Transverse colon (tissue), 4 donors: ENCODE results near the gene ZNF519. TPM values are rescaled to one million over a fixed set of nuclear protein-coding genes. Genes with fewer than 3 reads are reported as not detected.
A peak's percentile ranks its signal among the peaks of the same experiment; 100 is the strongest.
"Not testable (repeated sequence)": the region's sequence is repeated elsewhere in the genome, so short reads cannot be mapped to it uniquely, and the experiment has no call there.

Source experiments
- DNase-seq: peaks from one replicate; pipeline ENCODE4 v3.0.0-alpha.2; 2019
- H3K27ac ChIP-seq, 4 donors: fragments of 200-600 bp; sonication (generic); 2 replicates each; pipeline ENCODE4 v1.5.1; 2016 to 2018; ENCODE audit warnings: inconsistent platforms in 4 of 4
- H3K27me3 ChIP-seq: fragments of 200-600 bp; sonication (generic); 2 replicates; pipeline ENCODE4 v1.5.1; 2017; ENCODE audit warnings: inconsistent platforms
- H3K36me3 ChIP-seq, 4 donors: fragments of 200-600 bp; sonication (generic); 2 replicates each; pipeline ENCODE4 v1.5.1; 2017 to 2019; ENCODE audit warnings: inconsistent platforms in 4 of 4
- H3K4me1 ChIP-seq, 4 donors: fragments of 200-600 bp; sonication (generic); 2 replicates each; pipeline ENCODE4 v1.5.1; 2017 to 2020; ENCODE audit warnings: inconsistent platforms in 4 of 4
- H3K4me3 ChIP-seq, 4 donors: fragments of 200-600 bp; sonication (generic); 1 replicate in 1 of 4; 2 replicates in 3 of 4; pipeline versions ENCODE4 v1.5.1 to v1.6.1; 2017 to 2019; ENCODE audit warnings: inconsistent platforms in 4 of 4
- H3K9me3 ChIP-seq, 2 donors: fragments of 200-600 bp; sonication (generic); 2 replicates each; pipeline ENCODE4 v1.5.1; 2017 to 2019; ENCODE audit warnings: inconsistent platforms in 2 of 2
- EP300 ChIP-seq: sonication (generic); formaldehyde crosslinking; IDR thresholded peaks from one replicate; pipeline ENCODE4 v1.6.1; 2017; ENCODE audit warnings: antibody characterized with exemption, low read depth
- POLR2A ChIP-seq: fragments of 450-650 bp; IDR thresholded peaks from one replicate; pipeline ENCODE4 v1.6.1; 2016; ENCODE audit warnings: antibody characterized with exemption, mild to moderate bottlenecking, moderate library complexity
- POLR2AphosphoS5 ChIP-seq, 3 donors: sonication (generic); formaldehyde crosslinking; IDR thresholded peaks; one replicate each; pipeline ENCODE4 v1.6.1; 2016; ENCODE audit warnings: antibody characterized with exemption in 3 of 3
- whole genome bisulfite sequencing, 2 donors: methylation state at CpG; one replicate each; pipeline ENCODE4 v1.1.5; 2018; ENCODE audit warnings: low coverage in 1 of 2; 5-methylcytosine and 5-hydroxymethylcytosine counted together
- in situ Hi-C, 4 donors: fragments of 200-750 bp; cut with MboI; loops; one replicate each; pipeline versions ENCODE4 v1.15.0 to v1.15.1; 2017; ENCODE audit warnings: low sequenced_read_pairs in 3 of 4, low pct_ligation_motif_present in 1 of 4, low pct_unique_long_range_greater_than_20kb in 1 of 4
- intact Hi-C: fragments of 100-400 bp; cut with DNase I; formaldehyde crosslinking; loops from one replicate; pipeline ENCODE4 v1.15.1; 2023; ENCODE audit warnings: low total_unique reads
- total RNA-seq, 4 donors: library from RNA; depleted of rRNA; stranded (reverse); fragments of >200 nt; gene quantifications; one replicate each; pipeline ENCODE4 v1.1.0, GENCODE V29; 2016
- TF ChIP-seq, protein P1 (sequence below), 5 experiments: fragments of 200-600 bp in 3 of 5; fragments of 450-650 bp in 2 of 5; sonication (generic) in 3 of 5; IDR thresholded peaks; 1 replicate in 2 of 5; 2 replicates in 3 of 5; pipeline ENCODE4 v1.5.1; 2016 to 2017; ENCODE audit warnings: antibody characterized with exemption in 5 of 5, inconsistent platforms in 3 of 5, mild to moderate bottlenecking in 2 of 5, moderate library complexity in 1 of 5

ZNF519 gene
- 10 to 100 TPM in 1 of 4 donors, 1 to 10 TPM in 3; 1.2 to 15.3 (median 4.5) TPM for total RNA-seq

DNA sequence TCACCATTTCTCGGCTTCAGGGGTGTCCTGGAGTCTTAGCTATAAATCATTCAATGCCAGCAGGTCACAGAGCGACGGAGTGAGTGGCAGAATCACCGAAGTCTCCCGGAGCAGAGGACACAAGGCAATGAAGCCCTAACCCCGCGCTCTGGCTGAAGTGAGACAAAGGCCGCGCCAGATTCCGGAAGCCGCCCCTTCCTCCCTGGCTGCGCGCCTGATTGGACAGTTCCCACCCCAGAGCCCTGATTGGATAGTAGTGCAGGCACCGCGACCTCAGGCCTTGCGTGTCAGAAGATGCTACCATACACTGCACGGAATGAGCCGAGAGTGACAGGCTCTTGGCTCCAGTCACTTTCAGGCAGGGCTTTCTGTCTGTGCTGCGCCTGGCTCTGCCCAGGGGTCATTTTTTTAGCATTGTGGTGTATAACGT is at the start of gene ZNF519:
TSS of gene ZNF519 (minus strand) at position 165 of the 430 bp plus-strand sequence. CDS start at position 7, 158 bp downstream.
- H3K9me3 ChIP-seq, H3K36me3 ChIP-seq, H3K4me1 ChIP-seq, H3K27me3 ChIP-seq, intact Hi-C loops, in situ Hi-C loops: not testable (repeated sequence)
- Histone ChIP-seq H3K27ac (peak within 1 kb of the TSS; percentile 63 to 79 (median 72)), H3K4me3 (peak within 1 kb of the TSS; percentile 56 to 72 (median 62))
- peak; percentile 93 for DNase-seq
- peak in 1 of 3 donors; percentile 39 for TF ChIP-seq POLR2AphosphoS5 (IDR thresholded peaks at IDR 0.05)
- WGBS, 2 donors, result 0% methylated on average over 20 of the region's 20 CpGs; no CpG with 5 or more reads in 1 of the 2 donors

- in situ Hi-C loops (no loop called here), intact Hi-C loops (no loop called here)
- WGBS, 2 donors, result 68% methylated on average over 15 of the region's 28 CpGs; no CpG with 5 or more reads in 1 of the 2 donors
- Histone ChIP-seq H3K4me1 (peaks cover 0 to 3% (median 0%) of the 10 kb centered on the region in 4 donors), H3K27ac (peak overlapping the region in 2 of 4 donors; percentile 10 to 36), H3K36me3 (no peaks in the 10 kb centered on the region), H3K9me3 (no peaks in the 10 kb centered on the region), H3K27me3 (no peaks in the 10 kb centered on the region), H3K4me3 (peak overlapping the region in 3 of 4 donors; percentile 35 to 64 (median 40))
- no peak for DNase-seq
- TF ChIP-seq POLR2AphosphoS5 (IDR thresholded peaks at IDR 0.05) (no peak), EP300 (no peak), POLR2A (no peak)
- TF ChIP-seq, protein P1, sequence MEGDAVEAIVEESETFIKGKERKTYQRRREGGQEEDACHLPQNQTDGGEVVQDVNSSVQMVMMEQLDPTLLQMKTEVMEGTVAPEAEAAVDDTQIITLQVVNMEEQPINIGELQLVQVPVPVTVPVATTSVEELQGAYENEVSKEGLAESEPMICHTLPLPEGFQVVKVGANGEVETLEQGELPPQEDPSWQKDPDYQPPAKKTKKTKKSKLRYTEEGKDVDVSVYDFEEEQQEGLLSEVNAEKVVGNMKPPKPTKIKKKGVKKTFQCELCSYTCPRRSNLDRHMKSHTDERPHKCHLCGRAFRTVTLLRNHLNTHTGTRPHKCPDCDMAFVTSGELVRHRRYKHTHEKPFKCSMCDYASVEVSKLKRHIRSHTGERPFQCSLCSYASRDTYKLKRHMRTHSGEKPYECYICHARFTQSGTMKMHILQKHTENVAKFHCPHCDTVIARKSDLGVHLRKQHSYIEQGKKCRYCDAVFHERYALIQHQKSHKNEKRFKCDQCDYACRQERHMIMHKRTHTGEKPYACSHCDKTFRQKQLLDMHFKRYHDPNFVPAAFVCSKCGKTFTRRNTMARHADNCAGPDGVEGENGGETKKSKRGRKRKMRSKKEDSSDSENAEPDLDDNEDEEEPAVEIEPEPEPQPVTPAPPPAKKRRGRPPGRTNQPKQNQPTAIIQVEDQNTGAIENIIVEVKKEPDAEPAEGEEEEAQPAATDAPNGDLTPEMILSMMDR (IDR thresholded peaks at IDR 0.05), result no peak
Observed at GRCh38 chr18:14179306-14179705, 47.1 kb upstream of the ZNF519 start.

DNA sequence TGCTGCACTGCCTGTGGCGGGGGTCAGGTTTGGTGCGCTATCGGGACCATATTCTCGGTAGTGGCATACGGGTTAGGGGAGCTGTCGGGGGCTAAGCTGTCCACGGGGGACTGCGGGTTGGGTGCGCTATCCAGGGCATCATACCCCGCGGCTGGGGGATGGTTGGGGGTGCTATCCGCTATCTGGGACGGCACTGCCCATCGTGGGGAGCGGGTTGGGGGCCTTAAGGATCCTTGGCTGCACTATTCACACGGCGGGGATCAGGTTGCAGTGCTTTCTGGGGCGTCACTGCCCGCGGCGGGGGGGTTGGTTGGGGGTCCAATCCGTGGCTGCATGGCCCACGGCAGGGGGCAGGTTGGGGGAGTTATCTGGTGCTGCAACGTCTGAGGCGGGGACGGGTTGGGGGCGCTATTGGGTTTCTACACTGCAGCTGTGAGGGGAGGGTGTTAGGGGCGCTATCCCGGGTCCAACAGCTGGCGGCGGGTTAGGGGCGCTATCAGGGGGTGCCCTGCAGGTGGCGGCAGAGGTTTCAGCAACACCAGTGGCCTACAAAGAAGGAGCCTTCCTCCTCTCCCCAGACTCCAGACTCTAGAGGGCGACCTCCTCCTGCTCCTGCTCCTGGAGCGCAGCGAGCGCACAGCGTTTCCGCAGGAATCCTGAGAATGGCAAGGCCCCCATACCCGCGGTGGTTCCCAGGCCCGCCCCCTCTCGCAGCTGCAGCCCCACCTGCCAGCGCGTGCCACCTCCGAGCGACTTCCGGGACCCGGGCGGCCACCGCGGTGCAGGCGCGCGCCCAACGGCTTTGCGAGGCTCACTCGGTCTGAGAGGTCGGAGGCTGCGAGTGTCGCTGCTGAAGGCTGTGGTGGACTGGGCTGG is 46.3 kb upstream of the ZNF519 start:
- TF ChIP-seq, protein P1 (IDR thresholded peaks at IDR 0.05), result peak; percentile 36 to 86 (median 67)
- in situ Hi-C loops, H3K36me3 ChIP-seq, H3K9me3 ChIP-seq, intact Hi-C loops, H3K27me3 ChIP-seq, H3K4me1 ChIP-seq: not testable (repeated sequence)
- WGBS, 2 donors, result 44% methylated on average over 61 of the region's 61 CpGs; no CpG with 5 or more reads in 1 of the 2 donors
- Histone ChIP-seq H3K27ac (peak overlapping the region in 2 of 4 donors; percentile 10 to 36), H3K4me3 (peak overlapping the region in 3 of 4 donors; percentile 35 to 64 (median 40))
- peak; percentile 74 for DNase-seq

- H3K36me3 ChIP-seq, H3K4me1 ChIP-seq, intact Hi-C loops, H3K4me3 ChIP-seq, DNase-seq, in situ Hi-C loops, H3K9me3 ChIP-seq, H3K27me3 ChIP-seq, H3K27ac ChIP-seq: not testable (repeated sequence)
- WGBS, 2 donors, result 95% methylated on average over 33 of the region's 48 CpGs; no CpG with 5 or more reads in 1 of the 2 donors
Observed at GRCh38 chr18:14177540-14178320, 45.5 kb upstream of the ZNF519 start.

- H3K27me3 ChIP-seq, H3K4me1 ChIP-seq, H3K27ac ChIP-seq, H3K9me3 ChIP-seq, DNase-seq, H3K4me3 ChIP-seq, H3K36me3 ChIP-seq, intact Hi-C loops, in situ Hi-C loops: not testable (repeated sequence)
- 88 to 89% methylated on average over 5 to 6 of the region's 6 CpGs for WGBS, 2 donors
Observed at GRCh38 chr18:14175404-14175803, 43.2 kb upstream of the ZNF519 start.
